DND-41 (cell line): ENCODE data around the gene LAPTM4A.

ENCODE experiments used
- ATAC-seq: fragments of 200-7000 bp; cut with Tn5 transposase; 3 replicates; pipeline ENCODE4 v1.9.1; 2021; ENCODE audit warnings: low read depth; ENCODE audit not compliant: insufficient read depth
- DNase-seq: peaks from one replicate; pipeline ENCODE4 v3.0.0-alpha.2; 2020
- H2AFZ ChIP-seq: 2 replicates; pipeline ENCODE4 v1.6.0; 2012; ENCODE audit warnings: low read depth, low read length
- H3K27ac ChIP-seq: 2 replicates; pipeline ENCODE4 v1.5.1; 2012; ENCODE audit warnings: low read length, inconsistent platforms
- H3K27me3 ChIP-seq: fragments of 200-600 bp; sonication (generic); 2 replicates; pipeline ENCODE4 v1.6.0; 2012; ENCODE audit warnings: low read length, mild to moderate bottlenecking, inconsistent platforms; ENCODE audit not compliant: insufficient read depth, poor library complexity
- H3K36me3 ChIP-seq: 2 replicates; pipeline ENCODE4 v1.5.1; 2012; ENCODE audit warnings: low read length, inconsistent platforms; ENCODE audit not compliant: insufficient read depth
- H3K4me1 ChIP-seq: 2 replicates; pipeline ENCODE4 v1.5.1; 2012; ENCODE audit warnings: mild to moderate bottlenecking, low read length; ENCODE audit not compliant: insufficient read depth
- H3K4me2 ChIP-seq: 2 replicates; pipeline ENCODE4 v1.6.0; 2012; ENCODE audit warnings: mild to moderate bottlenecking, moderate library complexity, low read length, inconsistent platforms; ENCODE audit not compliant: insufficient read depth
- H3K4me3 ChIP-seq, 2 experiments: fragments of 200-600 bp in 1 of 2; shearing (Covaris generic) in 1 of 2; 2 replicates each; pipeline ENCODE4 v1.5.1; 2012 to 2016; ENCODE audit warnings: inconsistent platforms in 2 of 2, low read length in 2 of 2, mild to moderate bottlenecking in 2 of 2, low read depth in 1 of 2, moderate library complexity in 1 of 2
- H3K79me2 ChIP-seq: 2 replicates; pipeline ENCODE4 v1.6.0; 2012; ENCODE audit warnings: low read length, inconsistent platforms; ENCODE audit not compliant: insufficient read depth
- H3K9ac ChIP-seq: 2 replicates; pipeline ENCODE4 v1.6.0; 2012; ENCODE audit warnings: low read depth, mild to moderate bottlenecking, inconsistent platforms, low read length, moderate library complexity
- H3K9me3 ChIP-seq: 2 replicates; pipeline ENCODE4 v1.5.1; 2012; ENCODE audit warnings: low read length, moderate library complexity, mild to moderate bottlenecking, inconsistent platforms; ENCODE audit not compliant: insufficient read depth, severe bottlenecking
- H4K20me1 ChIP-seq: 2 replicates; pipeline ENCODE4 v1.6.0; 2012; ENCODE audit warnings: low read length; ENCODE audit not compliant: insufficient read depth
- CTCF ChIP-seq: IDR thresholded peaks from 2 replicates; pipeline ENCODE4 v1.5.1; 2012; ENCODE audit warnings: borderline replicate concordance, low read length, moderate library complexity, mild to moderate bottlenecking; ENCODE audit not compliant: poor library complexity, severe bottlenecking; ENCODE audit errors: extremely low read depth
- EZH2 ChIP-seq: IDR thresholded peaks from 3 replicates; pipeline ENCODE4 v1.6.1; 2012; ENCODE audit warnings: borderline replicate concordance, low read depth, mild to moderate bottlenecking, moderate library complexity, low read length, inconsistent platforms; ENCODE audit not compliant: severe bottlenecking

LAPTM4A gene

GRCh38 chr2:20051532-20052228 lies at the start of gene LAPTM4A:
Gene LAPTM4A, minus strand, starts transcription at chr2:20051628. Its CDS starts 108 bp downstream, at chr2:20051520.
- DNase-seq (peak; percentile 98), ATAC-seq (peak; percentile 97)
- H3K4me1 ChIP-seq = peaks cover 35% of the 10 kb centered on the region
- H3K27ac ChIP-seq = peak within 1 kb of the TSS; percentile 95
- peaks cover 45% of the 10 kb centered on the region for H3K79me2 ChIP-seq
- H2AFZ ChIP-seq = peak within 1 kb of the TSS; percentile 87
- H3K9ac ChIP-seq = peak within 1 kb of the TSS; percentile 68
- peak within 1 kb of the TSS; percentile 71 for H3K4me2 ChIP-seq
- H3K36me3 ChIP-seq = no peaks in the 10 kb centered on the region
- peaks cover 11% of the 10 kb centered on the region for H3K27me3 ChIP-seq
- TF ChIP-seq CTCF = no peak
- TF ChIP-seq EZH2 = no peak
- H3K9me3 ChIP-seq = no peaks in the 10 kb centered on the region
- peaks cover 19% of the 10 kb centered on the region; the same call in 1 of the 2 replicates for H4K20me1 ChIP-seq
- peak within 1 kb of the TSS; percentile 79 to 85 for H3K4me3 ChIP-seq

GRCh38 chr2:20100711-20101110 lies 49.3 kb upstream of the LAPTM4A start:
- no peak overlapping the region for H3K4me2 ChIP-seq
- no peak overlapping the region for H3K4me3 ChIP-seq
- H3K36me3 ChIP-seq = no peaks in the 10 kb centered on the region
- H3K27ac ChIP-seq = no peak overlapping the region
- DNase-seq (no peak), ATAC-seq (no peak)
- no peaks in the 10 kb centered on the region for H3K4me1 ChIP-seq
- no peak overlapping the region for H3K9ac ChIP-seq
- peaks cover 6% of the 10 kb centered on the region for H3K9me3 ChIP-seq
- H3K79me2 ChIP-seq = no peaks in the 10 kb centered on the region
- TF ChIP-seq EZH2 (no peak), CTCF (no peak)
- no peaks in the 10 kb centered on the region for H4K20me1 ChIP-seq
- H2AFZ ChIP-seq = no peak overlapping the region
- no peaks in the 10 kb centered on the region for H3K27me3 ChIP-seq

- Histone ChIP-seq H3K27me3 (peaks cover 6% of the 10 kb centered on the region), H2AFZ (no peak overlapping the region), H3K4me3 (no peak overlapping the region), H4K20me1 (no peaks in the 10 kb centered on the region), H3K9me3 (peaks cover 6% of the 10 kb centered on the region), H3K9ac (no peak overlapping the region), H3K27ac (no peak overlapping the region), H3K79me2 (no peaks in the 10 kb centered on the region), H3K4me2 (no peak overlapping the region), H3K36me3 (no peaks in the 10 kb centered on the region), H3K4me1 (no peaks in the 10 kb centered on the region)
- DNase-seq (no peak), ATAC-seq (no peak)
- TF ChIP-seq EZH2 (no peak), CTCF (no peak)
These were observed 48.4 kb upstream of the LAPTM4A start for GRCh38 chr2:20099780-20100179.
